Neural progenitor cell (in vitro differentiated cells): ENCODE results near the gene DCAF4.

ENCODE experiments used
- CTCF ChIP-seq: fragments of 200-600 bp; sonication (generic); IDR thresholded peaks from 2 replicates; pipeline ENCODE4 v1.5.1; 2017; ENCODE audit warnings: antibody characterized with exemption, mild to moderate bottlenecking
- EZH2 ChIP-seq: fragments of 200-600 bp; sonication (generic); IDR thresholded peaks from 2 replicates; pipeline ENCODE4 v1.6.1; 2017; ENCODE audit warnings: antibody characterized with exemption, mild to moderate bottlenecking, moderate library complexity
- EZH2phosphoT487 ChIP-seq: fragments of 200-600 bp; sonication (generic); IDR thresholded peaks from 2 replicates; pipeline ENCODE4 v1.6.1; 2017; ENCODE audit warnings: antibody characterized with exemption

- TF ChIP-seq CTCF (no peak), EZH2 (no peak), EZH2phosphoT487 (no peak)
These were observed 49.6 kb upstream of the DCAF4 start for GRCh38 chr14:72876710-72877063.
